NCI-H748 (cell line): ENCODE measurements around the gene ZFR.

Experiments used
- DNase-seq: peaks from one replicate; lab custom pipeline; 2025; ENCODE audit not compliant: unreplicated experiment; lab: John Stamatoyannopoulos, UW

The ZFR gene

GRCh38 chr5:32444431-32445286 is at the start of gene ZFR:
Gene ZFR, minus strand, starts transcription at chr5:32444740. Its CDS starts 82 bp downstream, at chr5:32444658.
- peak; percentile 98 for DNase-seq

- DNase-seq: no peak
Measured at GRCh38 chr5:32490972-32491557, 46.5 kb upstream of the ZFR start.

- DNase-seq: peak; percentile 100
Measured at GRCh38 chr5:32489791-32490562, 45.4 kb upstream of the ZFR start.

- DNase-seq: no peak
Measured at GRCh38 chr5:32487424-32487823, 42.9 kb upstream of the ZFR start.

- no peak for DNase-seq
Measured at GRCh38 chr5:32487008-32487407, 42.5 kb upstream of the ZFR start.

GRCh38 chr5:32482193-32482592 is 37.7 kb upstream of the ZFR start:
- DNase-seq: no peak

- no peak for DNase-seq
Measured at GRCh38 chr5:32479096-32479495, 34.6 kb upstream of the ZFR start.

GRCh38 chr5:32476891-32477290 is 32.4 kb upstream of the ZFR start:
- DNase-seq: no peak

- peak; percentile 71 for DNase-seq
Measured at GRCh38 chr5:32475334-32476097, 31.0 kb upstream of the ZFR start.

GRCh38 chr5:32474209-32474854 is 29.8 kb upstream of the ZFR start:
- DNase-seq: no peak

GRCh38 chr5:32473072-32473471 is 28.5 kb upstream of the ZFR start:
- no peak for DNase-seq

- DNase-seq: peak; percentile 55
Measured at GRCh38 chr5:32471784-32472183, 27.2 kb upstream of the ZFR start.

GRCh38 chr5:32465076-32465475 is 20.5 kb upstream of the ZFR start:
- peak; percentile 25 for DNase-seq

- DNase-seq: no peak
Measured at GRCh38 chr5:32462618-32463017, 18.1 kb upstream of the ZFR start.

GRCh38 chr5:32461441-32462120 is 17.0 kb upstream of the ZFR start:
- no peak for DNase-seq

GRCh38 chr5:32460702-32461101 is 16.2 kb upstream of the ZFR start:
- DNase-seq: no peak

- DNase-seq: no peak
Measured at GRCh38 chr5:32458880-32459495, 14.4 kb upstream of the ZFR start.

GRCh38 chr5:32455311-32455710 is 10.8 kb upstream of the ZFR start:
- DNase-seq: no peak

GRCh38 chr5:32454821-32455220 is 10.3 kb upstream of the ZFR start:
- DNase-seq: no peak

- DNase-seq: no peak
Measured at GRCh38 chr5:32453916-32454315, 9.4 kb upstream of the ZFR start.
